ENCODE measurements around the gene ENAH. TPM values are rescaled to one million over a fixed set of nuclear protein-coding genes. Genes with fewer than 3 reads are reported as not detected.
"Not testable (repeated sequence)": the region's sequence is repeated elsewhere in the genome, so short reads cannot be mapped to it uniquely, and the experiment has no call there.

ENAH gene
- total and polyA plus RNA-seq, 2 experiments from 2014 or later, result 46.4 to 124 TPM

DNA sequence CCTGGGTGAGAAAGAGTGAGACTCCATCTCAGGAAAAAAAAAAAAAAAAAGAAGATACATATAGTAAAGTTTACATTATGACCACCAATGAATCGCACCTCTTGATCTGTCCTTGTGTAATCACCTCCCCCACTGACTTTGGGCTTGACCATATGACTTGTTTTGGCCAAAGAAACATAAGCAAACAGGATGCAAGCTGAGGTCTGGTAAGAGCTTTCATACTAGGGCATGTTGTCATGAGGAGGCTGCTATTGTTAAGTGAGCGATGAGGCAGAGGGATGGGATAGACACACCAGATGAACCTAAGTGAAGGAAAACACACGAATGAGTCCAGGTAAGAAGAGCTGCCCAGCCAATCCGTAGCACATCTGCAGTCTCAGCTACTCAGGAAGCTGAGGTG is 10.7 kb downstream of the ENAH start:
- Histone ChIP-seq H3K4me1 (ENCODE audit: low read depth) (no peaks in the 10 kb centered on the region), H3K4me3 (no peak overlapping the region), H3K27ac (no peak overlapping the region), H3K27me3 (no peaks in the 10 kb centered on the region), H3K36me3 (no peaks in the 10 kb centered on the region), H3K9me3 (ENCODE audit: low read depth) (no peaks in the 10 kb centered on the region)
- DNase-seq (ENCODE audit: low read depth in 1 of 2, low spot score in 1 of 2), result no peak
- no peak for TF ChIP-seq CTCF (IDR thresholded peaks at IDR 0.05; ENCODE audit: low read depth, low read length)

DNA sequence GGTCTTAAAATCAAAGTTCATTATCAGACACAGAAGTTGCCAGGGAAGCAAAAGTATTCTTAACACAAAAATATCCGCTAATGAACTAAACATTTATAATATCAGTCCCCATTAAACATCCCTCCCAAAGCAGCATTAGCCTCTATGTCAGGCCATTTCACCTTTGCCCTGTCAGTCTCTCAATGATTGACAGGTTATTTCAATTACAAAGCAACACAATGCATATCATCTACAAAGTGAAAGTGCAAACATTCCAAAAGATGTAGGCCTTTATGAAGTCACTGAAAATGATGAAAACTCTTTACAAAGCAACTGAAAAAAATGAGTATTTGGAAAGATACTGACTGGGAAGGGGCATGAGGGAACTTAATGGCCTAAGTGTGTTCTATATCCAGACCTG is 14.1 kb downstream of the ENAH start:
- H3K36me3 ChIP-seq, result peaks cover 2% of the 10 kb centered on the region
- TF ChIP-seq CTCF (IDR thresholded peaks at IDR 0.05; ENCODE audit: low read depth, low read length), result no peak
- no peaks in the 10 kb centered on the region for H3K9me3 ChIP-seq (ENCODE audit: low read depth)
- DNase-seq (ENCODE audit: low read depth in 1 of 2, low spot score in 1 of 2), result no peak
- H3K4me3 ChIP-seq, result no peak overlapping the region
- no peaks in the 10 kb centered on the region for H3K4me1 ChIP-seq (ENCODE audit: low read depth)
- H3K27ac ChIP-seq, result no peak overlapping the region
- no peaks in the 10 kb centered on the region for H3K27me3 ChIP-seq

GRCh38 chr1:225637651-225638199 is 15.2 kb downstream of the ENAH start:
- Histone ChIP-seq H3K27ac (no peak overlapping the region), H3K36me3 (peaks cover 2% of the 10 kb centered on the region), H3K4me3 (no peak overlapping the region), H3K27me3 (no peaks in the 10 kb centered on the region), H3K4me1 (ENCODE audit: low read depth) (no peaks in the 10 kb centered on the region), H3K9me3 (ENCODE audit: low read depth) (no peaks in the 10 kb centered on the region)
- no peak for DNase-seq (ENCODE audit: low read depth in 1 of 2, low spot score in 1 of 2)
- TF ChIP-seq CTCF (IDR thresholded peaks at IDR 0.05; ENCODE audit: low read depth, low read length), result no peak

- DNase-seq (ENCODE audit: low read depth in 1 of 2, low spot score in 1 of 2); H3K4me1 ChIP-seq (ENCODE audit: low read depth); H3K27ac ChIP-seq; H3K27me3 ChIP-seq; H3K36me3 ChIP-seq; H3K4me3 ChIP-seq; H3K9me3 ChIP-seq (ENCODE audit: low read depth): not testable (repeated sequence)
Observed at GRCh38 chr1:225636992-225637391, 15.9 kb downstream of the ENAH start.

DNA sequence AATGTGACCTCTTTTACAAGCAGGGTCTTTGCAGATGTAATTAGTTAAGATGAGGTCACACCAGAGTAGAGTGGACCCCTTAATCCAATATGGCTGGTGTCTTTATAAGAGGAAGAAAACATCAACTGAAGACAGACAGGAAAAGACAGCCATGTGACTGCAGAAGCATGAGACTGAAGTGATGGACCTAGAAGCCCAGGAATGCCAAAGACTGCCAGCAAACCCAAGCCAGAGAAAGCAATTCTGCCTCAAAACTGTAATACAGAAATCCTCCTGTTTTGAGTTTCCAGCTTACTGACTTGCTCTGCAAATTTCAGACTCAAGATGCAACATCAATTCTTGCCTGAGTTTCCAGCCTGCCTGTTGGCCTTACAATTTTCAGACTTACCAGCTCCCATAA is 17.3 kb downstream of the ENAH start:
- Histone ChIP-seq H3K4me1 (ENCODE audit: low read depth) (peaks cover 5% of the 10 kb centered on the region), H3K4me3 (no peak overlapping the region), H3K27me3 (no peaks in the 10 kb centered on the region), H3K27ac (peak overlapping the region; percentile 5), H3K36me3 (peaks cover 2% of the 10 kb centered on the region), H3K9me3 (ENCODE audit: low read depth) (no peaks in the 10 kb centered on the region)
- DNase-seq (ENCODE audit: low read depth in 1 of 2, low spot score in 1 of 2), result no peak
- TF ChIP-seq CTCF (IDR thresholded peaks at IDR 0.05; ENCODE audit: low read depth, low read length), result no peak

DNA sequence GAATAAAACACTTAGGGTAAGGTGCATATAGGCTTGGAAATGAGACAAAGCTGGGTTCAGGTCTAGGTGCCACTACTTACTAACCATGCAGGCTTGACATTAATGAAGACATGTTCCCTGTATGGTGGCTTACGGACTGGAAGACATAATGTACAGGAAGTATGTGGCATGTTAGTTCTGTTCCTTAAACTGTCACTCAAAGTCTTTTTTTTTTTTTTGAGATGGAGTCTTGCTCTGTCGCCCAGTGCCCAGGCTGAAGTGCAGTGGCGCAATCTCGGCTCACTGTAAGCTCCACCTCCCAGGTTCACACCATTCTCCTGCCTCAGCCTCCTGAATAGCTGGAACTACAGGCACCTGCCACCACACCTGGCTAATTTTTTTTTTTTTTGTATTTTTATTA is 20.1 kb downstream of the ENAH start:
- not testable (repeated sequence) for DNase-seq (ENCODE audit: low read depth in 1 of 2, low spot score in 1 of 2); H3K9me3 ChIP-seq (ENCODE audit: low read depth); H3K27ac ChIP-seq; H3K4me3 ChIP-seq; H3K36me3 ChIP-seq; H3K27me3 ChIP-seq
- peaks cover 19% of the 10 kb centered on the region for H3K4me1 ChIP-seq (ENCODE audit: low read depth)
